ENCODE measurements around the gene FAR1.

DNA sequence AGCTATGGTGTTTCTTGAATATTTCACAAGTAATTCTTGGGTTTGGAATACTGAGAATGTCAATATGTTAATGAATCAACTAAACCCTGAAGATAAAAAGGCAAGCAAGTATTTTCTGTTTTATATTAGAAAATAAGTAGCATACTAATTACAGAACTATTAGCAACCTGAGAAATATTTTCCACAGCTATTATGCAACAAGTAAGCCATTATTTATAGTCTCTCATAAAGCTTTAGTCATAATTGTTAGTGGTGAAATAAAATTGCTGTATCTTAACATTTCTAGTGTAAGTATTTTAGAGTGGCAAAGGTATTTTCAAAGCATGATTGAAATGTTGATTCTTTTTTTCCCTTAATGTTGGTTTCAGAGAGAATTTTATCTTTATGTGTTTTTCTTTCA, 53.3 kb downstream of the FAR1 start:
- TF ChIP-seq POLR2A (IDR thresholded peaks at IDR 0.05; ENCODE audit: low read depth) (no peak), POLR2AphosphoS5 (IDR thresholded peaks at IDR 0.05) (no peak)
- TF ChIP-seq, protein P1, sequence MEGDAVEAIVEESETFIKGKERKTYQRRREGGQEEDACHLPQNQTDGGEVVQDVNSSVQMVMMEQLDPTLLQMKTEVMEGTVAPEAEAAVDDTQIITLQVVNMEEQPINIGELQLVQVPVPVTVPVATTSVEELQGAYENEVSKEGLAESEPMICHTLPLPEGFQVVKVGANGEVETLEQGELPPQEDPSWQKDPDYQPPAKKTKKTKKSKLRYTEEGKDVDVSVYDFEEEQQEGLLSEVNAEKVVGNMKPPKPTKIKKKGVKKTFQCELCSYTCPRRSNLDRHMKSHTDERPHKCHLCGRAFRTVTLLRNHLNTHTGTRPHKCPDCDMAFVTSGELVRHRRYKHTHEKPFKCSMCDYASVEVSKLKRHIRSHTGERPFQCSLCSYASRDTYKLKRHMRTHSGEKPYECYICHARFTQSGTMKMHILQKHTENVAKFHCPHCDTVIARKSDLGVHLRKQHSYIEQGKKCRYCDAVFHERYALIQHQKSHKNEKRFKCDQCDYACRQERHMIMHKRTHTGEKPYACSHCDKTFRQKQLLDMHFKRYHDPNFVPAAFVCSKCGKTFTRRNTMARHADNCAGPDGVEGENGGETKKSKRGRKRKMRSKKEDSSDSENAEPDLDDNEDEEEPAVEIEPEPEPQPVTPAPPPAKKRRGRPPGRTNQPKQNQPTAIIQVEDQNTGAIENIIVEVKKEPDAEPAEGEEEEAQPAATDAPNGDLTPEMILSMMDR (IDR thresholded peaks at IDR 0.05) = no peak

All from esophagus muscularis mucosa (tissue), 3 donors.